ENCODE measurements around the gene PDZD11. TPM values are rescaled to one million over a fixed set of nuclear protein-coding genes. Genes with fewer than 3 reads are reported as not detected.

PDZD11 gene
- total RNA-seq, 1 experiment from 2014 or later: 29.6 TPM

GRCh38 chrX:70255452-70255851, 34.3 kb downstream of the PDZD11 start:
- H3K4me2 ChIP-seq (ENCODE audit: low read length): peak overlapping the region; percentile 66; the same call in 1 of the 2 replicates
- ChIA-PET POLR2A (no interaction called here), RAD21 (ENCODE audit: low non-redundant PET in 1 of 2, low total read pairs in 2 of 2, uncharacterized antibody in 2 of 2, unreplicated experiment in 2 of 2) (no interaction called here), CTCF (no interaction called here)
- H3K36me3 ChIP-seq (ENCODE audit: control insufficient read depth in 1 of 2, insufficient read depth in 2 of 2, low read length in 2 of 2): no peaks in the 10 kb centered on the region
- TF ChIP-seq SRF (IDR thresholded peaks at IDR 0.05; ENCODE audit: low read depth) (no peak), EGR1 (IDR thresholded peaks at IDR 0.05; ENCODE audit: low read depth) (no peak), POLR2AphosphoS5 (IDR thresholded peaks at IDR 0.05; ENCODE audit: low read depth, low read length) (no peak), POLR2A (IDR thresholded peaks at IDR 0.05; ENCODE audit: borderline replicate concordance, extremely low read depth, insufficient read depth, insufficient read length) (no peak), EZH2 (IDR thresholded peaks at IDR 0.05) (no peak), ZFX (IDR thresholded peaks at IDR 0.05) (no peak), RAD21 (IDR thresholded peaks at IDR 0.05; ENCODE audit: low read depth) (no peak), ZBTB33 (IDR thresholded peaks at IDR 0.05; ENCODE audit: extremely low read depth, insufficient replicate concordance, low read length) (no peak), MAX (IDR thresholded peaks at IDR 0.05) (no peak), JUND (IDR thresholded peaks at IDR 0.05) (no peak), REST (IDR thresholded peaks at IDR 0.05; ENCODE audit: low read depth) (no peak), ZNF274 (IDR thresholded peaks at IDR 0.05; ENCODE audit: low read depth, low read length) (no peak), CBX3 (IDR thresholded peaks at IDR 0.05; ENCODE audit: low read depth) (no peak), ATF3 (IDR thresholded peaks at IDR 0.05) (no peak), ELF1 (IDR thresholded peaks at IDR 0.05; ENCODE audit: borderline replicate concordance, low read depth) (no peak), TCF7L2 (IDR thresholded peaks at IDR 0.05; ENCODE audit: borderline replicate concordance, extremely low read depth, insufficient read depth, insufficient read length) (no peak), EZH2phosphoT487 (IDR thresholded peaks at IDR 0.05; ENCODE audit: borderline replicate concordance) (no peak), YY1 (IDR thresholded peaks at IDR 0.05; ENCODE audit: extremely low read depth, insufficient replicate concordance, low read depth, low read length) (no peak)
- BruUV-seq (replicated peaks): no TSS peak
- H3K9me2 ChIP-seq (ENCODE audit: insufficient read depth): no peaks in the 10 kb centered on the region
- intact Hi-C loops (cut with micrococcal nuclease): no loop called here
- H3K27me3 ChIP-seq (ENCODE audit: insufficient read depth, low read length): no peaks in the 10 kb centered on the region
- no peak overlapping the region; the same call in 1 of the 2 replicates for H3K27ac ChIP-seq (ENCODE audit: low read depth, low read length)
- no peaks in the 10 kb centered on the region for H4K20me1 ChIP-seq (ENCODE audit: insufficient read depth)
- no peak overlapping the region for H3K9ac ChIP-seq (ENCODE audit: low read length)
- DNase-seq (ENCODE audit: low read depth, low spot score): no peak
- no peak overlapping the region for H3K4me3 ChIP-seq (replicated peaks in 1 of 2; ENCODE audit: low read depth in 1 of 2, low read length in 2 of 2)
- ATAC-seq: no peak
- H3K4me1 ChIP-seq (ENCODE audit: control insufficient read depth in 1 of 2, insufficient read depth in 2 of 2, low read length in 2 of 2): peaks cover 16 to 46% of the 10 kb centered on the region in 2 experiments
- H2AFZ ChIP-seq (ENCODE audit: low read depth, low read length, poor library complexity, severe bottlenecking): no peak overlapping the region
- H3K9me3 ChIP-seq (ENCODE audit: control insufficient read depth in 1 of 2, insufficient read depth in 1 of 2, low read depth in 1 of 2, low read length in 2 of 2): no peaks in the 10 kb centered on the region
- no peaks in the 10 kb centered on the region for H3K79me2 ChIP-seq (ENCODE audit: insufficient read depth, low read length)

Measured in HCT116 (cell line).